Natural killer cell treated with Interleukin-12 subunit alpha and Interleukin-12 subunit beta and Interleukin-15 and Interleukin-18, amount 100 ng/mL, for 72 hours (primary cell): Measurements from ENCODE around the gene SPTB. TPM values are rescaled to one million over a fixed set of nuclear protein-coding genes. Genes with fewer than 3 reads are reported as not detected.

Experiments
- ATAC-seq, 2 donors: fragments of 150-1000 bp; cut with Tn5 transposase in 1 of 2; sonication (Bioruptor Pico), chemical (Tn5 transposase) in 1 of 2; 2 replicates each; pipeline ENCODE4 v1.10.0; 2021
- DNase-seq: peaks from one replicate; pipeline ENCODE4 v3.0.0; 2022; ENCODE audit warnings: low spot score
- H3K27ac Mint-ChIP-seq, 2 donors: 1 replicate in 1 of 2; 2 replicates in 1 of 2; pipeline ENCODE4 v1.8.0; 2022; ENCODE audit warnings: mixed read lengths in 2 of 2, mild to moderate bottlenecking in 1 of 2, moderate library complexity in 1 of 2
- H3K27me3 Mint-ChIP-seq, 2 donors: 1 replicate in 1 of 2; 2 replicates in 1 of 2; pipeline ENCODE4 v1.8.0; 2022; ENCODE audit warnings: mixed read lengths in 2 of 2
- H3K36me3 Mint-ChIP-seq: one replicate; pipeline ENCODE4 v1.8.0; 2022; ENCODE audit warnings: mixed read lengths
- H3K4me1 Mint-ChIP-seq, 2 donors: 1 replicate in 1 of 2; 2 replicates in 1 of 2; pipeline ENCODE4 v1.8.0; 2022; ENCODE audit warnings: low read depth in 2 of 2, mixed read lengths in 2 of 2, mild to moderate bottlenecking in 1 of 2
- H3K4me3 Mint-ChIP-seq: one replicate; pipeline ENCODE4 v1.8.0; 2022; ENCODE audit warnings: mixed read lengths
- H3K9me3 Mint-ChIP-seq: 2 replicates; pipeline ENCODE4 v1.8.0; 2022; ENCODE audit warnings: mixed read lengths
- total RNA-seq, 2 donors: library from RNA; stranded (reverse); gene quantifications; one replicate each; pipeline ENCODE4 v1.2.3, GENCODE V29; 2022

The SPTB gene
- total RNA-seq, 2 donors from 2014 or later: 0.07 to 0.14 TPM

- peaks cover 3% of the 10 kb centered on the region for H3K9me3 Mint-ChIP-seq
- H3K27me3 Mint-ChIP-seq: no peaks in the 10 kb centered on the region
- peaks cover 79 to 86% of the 10 kb centered on the region in 2 donors for H3K4me1 Mint-ChIP-seq
- peaks cover 9% of the 10 kb centered on the region for H3K36me3 Mint-ChIP-seq
- H3K27ac Mint-ChIP-seq: peak overlapping the region; percentile 66 to 98
- no peak for ATAC-seq
- peak; percentile 31 for DNase-seq
- no peak overlapping the region for H3K4me3 Mint-ChIP-seq
Measured at GRCh38 chr14:64718762-64719161, 160.9 kb downstream of the SPTB start.

GRCh38 chr14:64717870-64718269 is 161.8 kb downstream of the SPTB start:
- DNase-seq (peak; percentile 34), ATAC-seq (no peak)
- peak overlapping the region; percentile 66 to 98 for H3K27ac Mint-ChIP-seq
- peak overlapping the region; percentile 55 for H3K4me3 Mint-ChIP-seq
- H3K9me3 Mint-ChIP-seq: peaks cover 7% of the 10 kb centered on the region
- peaks cover 18% of the 10 kb centered on the region for H3K36me3 Mint-ChIP-seq
- H3K4me1 Mint-ChIP-seq: peaks cover 81 to 91% of the 10 kb centered on the region in 2 donors
- H3K27me3 Mint-ChIP-seq: no peaks in the 10 kb centered on the region

- H3K36me3 Mint-ChIP-seq: peaks cover 28% of the 10 kb centered on the region
- peaks cover 11% of the 10 kb centered on the region for H3K9me3 Mint-ChIP-seq
- peak overlapping the region; percentile 55 for H3K4me3 Mint-ChIP-seq
- DNase-seq: no peak
- H3K27me3 Mint-ChIP-seq: no peaks in the 10 kb centered on the region
- peaks cover 75 to 88% of the 10 kb centered on the region in 2 donors for H3K4me1 Mint-ChIP-seq
- peak overlapping the region; percentile 66 to 98 for H3K27ac Mint-ChIP-seq
- peak; percentile 22 to 66 for ATAC-seq
Measured at GRCh38 chr14:64715628-64716412, 163.9 kb downstream of the SPTB start.

GRCh38 chr14:64715146-64715627 is 164.5 kb downstream of the SPTB start:
- peak overlapping the region; percentile 47 for H3K4me3 Mint-ChIP-seq
- peaks cover 28% of the 10 kb centered on the region for H3K36me3 Mint-ChIP-seq
- peaks cover 74 to 88% of the 10 kb centered on the region in 2 donors for H3K4me1 Mint-ChIP-seq
- H3K27me3 Mint-ChIP-seq: no peaks in the 10 kb centered on the region
- DNase-seq (no peak), ATAC-seq (no peak)
- peaks cover 11% of the 10 kb centered on the region for H3K9me3 Mint-ChIP-seq
- H3K27ac Mint-ChIP-seq: peak overlapping the region; percentile 66 to 98

- Mint-ChIP-seq H3K27me3 (no peaks in the 10 kb centered on the region), H3K36me3 (peaks cover 28% of the 10 kb centered on the region), H3K4me3 (peak overlapping the region; percentile 47), H3K4me1 (peaks cover 76 to 90% of the 10 kb centered on the region in 2 donors), H3K9me3 (peaks cover 11% of the 10 kb centered on the region), H3K27ac (peak overlapping the region; percentile 66 to 98)
- DNase-seq (peak; percentile 16), ATAC-seq (peak; percentile 58 to 61)
Measured at GRCh38 chr14:64714432-64715025, 165.2 kb downstream of the SPTB start.

- Mint-ChIP-seq H3K4me1 (peaks cover 80 to 93% of the 10 kb centered on the region in 2 donors), H3K36me3 (peaks cover 28% of the 10 kb centered on the region), H3K4me3 (no peak overlapping the region), H3K9me3 (peaks cover 11% of the 10 kb centered on the region), H3K27me3 (no peaks in the 10 kb centered on the region), H3K27ac (peak overlapping the region; percentile 98 to 100)
- DNase-seq (no peak), ATAC-seq (no peak)
Measured at GRCh38 chr14:64713677-64714076, 166.0 kb downstream of the SPTB start.

GRCh38 chr14:64711039-64711438 is 168.7 kb downstream of the SPTB start:
- Mint-ChIP-seq H3K27ac (peak overlapping the region; percentile 98 to 100), H3K36me3 (peaks cover 28% of the 10 kb centered on the region), H3K4me3 (no peak overlapping the region), H3K4me1 (peaks cover 73 to 93% of the 10 kb centered on the region in 2 donors), H3K27me3 (no peaks in the 10 kb centered on the region), H3K9me3 (peaks cover 11% of the 10 kb centered on the region)
- ATAC-seq: no peak
- DNase-seq: no peak

- H3K27ac Mint-ChIP-seq: peak overlapping the region; percentile 98 to 100
- H3K9me3 Mint-ChIP-seq: peaks cover 8% of the 10 kb centered on the region
- H3K27me3 Mint-ChIP-seq: no peaks in the 10 kb centered on the region
- peak overlapping the region; percentile 96 for H3K4me3 Mint-ChIP-seq
- DNase-seq: no peak
- no peak for ATAC-seq
- peaks cover 22% of the 10 kb centered on the region for H3K36me3 Mint-ChIP-seq
- H3K4me1 Mint-ChIP-seq: peaks cover 65 to 83% of the 10 kb centered on the region in 2 donors
Measured at GRCh38 chr14:64709126-64709525, 170.6 kb downstream of the SPTB start.

GRCh38 chr14:64708148-64709004 is 171.3 kb downstream of the SPTB start:
- H3K9me3 Mint-ChIP-seq: peaks cover 8% of the 10 kb centered on the region
- ATAC-seq (peak; percentile 57 to 61), DNase-seq (peak; percentile 70)
- peak overlapping the region; percentile 98 to 100 for H3K27ac Mint-ChIP-seq
- H3K4me3 Mint-ChIP-seq: peak overlapping the region; percentile 96
- H3K27me3 Mint-ChIP-seq: no peaks in the 10 kb centered on the region
- peaks cover 66 to 81% of the 10 kb centered on the region in 2 donors for H3K4me1 Mint-ChIP-seq
- peaks cover 15% of the 10 kb centered on the region for H3K36me3 Mint-ChIP-seq

- Mint-ChIP-seq H3K27ac (peak overlapping the region; percentile 98 to 100), H3K4me3 (peak overlapping the region; percentile 96), H3K4me1 (peaks cover 64 to 81% of the 10 kb centered on the region in 2 donors), H3K9me3 (peaks cover 2% of the 10 kb centered on the region), H3K27me3 (no peaks in the 10 kb centered on the region), H3K36me3 (peaks cover 7% of the 10 kb centered on the region)
- DNase-seq (peak; percentile 71), ATAC-seq (peak; percentile 64 to 67)
Measured at GRCh38 chr14:64707661-64708060, 172.0 kb downstream of the SPTB start.

GRCh38 chr14:64706593-64707193 is 173.0 kb downstream of the SPTB start:
- no peaks in the 10 kb centered on the region for H3K36me3 Mint-ChIP-seq
- peak overlapping the region; percentile 98 to 100 for H3K27ac Mint-ChIP-seq
- peak overlapping the region; percentile 96 for H3K4me3 Mint-ChIP-seq
- H3K4me1 Mint-ChIP-seq: peaks cover 61 to 74% of the 10 kb centered on the region in 2 donors
- no peak for ATAC-seq
- H3K27me3 Mint-ChIP-seq: no peaks in the 10 kb centered on the region
- no peak for DNase-seq
- no peaks in the 10 kb centered on the region for H3K9me3 Mint-ChIP-seq

GRCh38 chr14:64706119-64706592 is 173.6 kb downstream of the SPTB start:
- DNase-seq (no peak), ATAC-seq (no peak)
- Mint-ChIP-seq H3K9me3 (no peaks in the 10 kb centered on the region), H3K4me3 (peak overlapping the region; percentile 93), H3K4me1 (peaks cover 61 to 71% of the 10 kb centered on the region in 2 donors), H3K27ac (peak overlapping the region; percentile 98 to 100), H3K36me3 (no peaks in the 10 kb centered on the region), H3K27me3 (no peaks in the 10 kb centered on the region)
